Measurements from ENCODE around the gene ATG14.

Gene ATG14

GRCh38 chr14:55351111-55351510 lies 60.5 kb downstream of the ATG14 start:
- Histone ChIP-seq H3K36me3 (peaks cover 36% of the 10 kb centered on the region), H3K9me3 (no peaks in the 10 kb centered on the region), H3K4me1 (ENCODE audit: control insufficient read depth in 1 of 2, insufficient read depth in 1 of 2, low read depth in 1 of 2, low read length in 1 of 2) (no peaks in the 10 kb centered on the region), H3K27ac (no peak overlapping the region), H3K27me3 (no peaks in the 10 kb centered on the region), H3K4me3 (ENCODE audit: low read depth in 1 of 2, low read length in 1 of 2) (no peak overlapping the region)
- no peak for TF ChIP-seq CTCF (IDR thresholded peaks at IDR 0.05)

DNA sequence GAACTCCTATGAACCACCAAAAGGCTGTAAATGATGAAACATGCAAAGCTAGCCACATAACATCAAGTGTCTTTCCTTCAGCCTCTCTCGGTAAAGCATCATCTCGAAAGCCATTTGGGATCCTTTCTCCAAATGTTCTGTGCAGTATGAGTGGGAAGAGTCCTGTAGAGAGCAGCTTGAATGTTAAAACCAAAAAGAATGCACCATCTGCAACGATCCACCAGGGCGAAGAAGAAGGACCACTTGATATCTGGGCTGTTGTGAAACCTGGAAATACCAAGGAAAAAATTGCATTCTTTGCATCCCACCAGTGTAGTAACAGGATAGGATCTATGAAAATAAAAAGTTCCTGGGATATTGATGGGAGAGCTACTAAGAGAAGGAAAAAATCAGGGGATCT lies 61.2 kb downstream of the ATG14 start:
- Histone ChIP-seq H3K4me3 (ENCODE audit: low read depth in 1 of 2, low read length in 1 of 2) (no peak overlapping the region), H3K36me3 (peaks cover 33% of the 10 kb centered on the region), H3K27me3 (no peaks in the 10 kb centered on the region), H3K27ac (no peak overlapping the region), H3K4me1 (ENCODE audit: control insufficient read depth in 1 of 2, insufficient read depth in 1 of 2, low read depth in 1 of 2, low read length in 1 of 2) (no peaks in the 10 kb centered on the region), H3K9me3 (no peaks in the 10 kb centered on the region)
- TF ChIP-seq CTCF (IDR thresholded peaks at IDR 0.05) = no peak

- Histone ChIP-seq H3K36me3 (peaks cover 26% of the 10 kb centered on the region), H3K27ac (no peak overlapping the region), H3K4me1 (ENCODE audit: control insufficient read depth in 1 of 2, insufficient read depth in 1 of 2, low read depth in 1 of 2, low read length in 1 of 2) (no peaks in the 10 kb centered on the region), H3K27me3 (no peaks in the 10 kb centered on the region), H3K4me3 (ENCODE audit: low read depth in 1 of 2, low read length in 1 of 2) (no peak overlapping the region), H3K9me3 (no peaks in the 10 kb centered on the region)
- no peak for TF ChIP-seq CTCF (IDR thresholded peaks at IDR 0.05)
These were observed 62.1 kb downstream of the ATG14 start for GRCh38 chr14:55349565-55349964.

- Histone ChIP-seq H3K27ac (no peak overlapping the region), H3K9me3 (no peaks in the 10 kb centered on the region), H3K4me3 (ENCODE audit: low read depth in 1 of 2, low read length in 1 of 2) (no peak overlapping the region), H3K36me3 (peaks cover 26% of the 10 kb centered on the region), H3K4me1 (ENCODE audit: control insufficient read depth in 1 of 2, insufficient read depth in 1 of 2, low read depth in 1 of 2, low read length in 1 of 2) (no peaks in the 10 kb centered on the region), H3K27me3 (no peaks in the 10 kb centered on the region)
- no peak for TF ChIP-seq CTCF (IDR thresholded peaks at IDR 0.05)
These were observed 62.7 kb downstream of the ATG14 start for GRCh38 chr14:55348766-55349453.

DNA sequence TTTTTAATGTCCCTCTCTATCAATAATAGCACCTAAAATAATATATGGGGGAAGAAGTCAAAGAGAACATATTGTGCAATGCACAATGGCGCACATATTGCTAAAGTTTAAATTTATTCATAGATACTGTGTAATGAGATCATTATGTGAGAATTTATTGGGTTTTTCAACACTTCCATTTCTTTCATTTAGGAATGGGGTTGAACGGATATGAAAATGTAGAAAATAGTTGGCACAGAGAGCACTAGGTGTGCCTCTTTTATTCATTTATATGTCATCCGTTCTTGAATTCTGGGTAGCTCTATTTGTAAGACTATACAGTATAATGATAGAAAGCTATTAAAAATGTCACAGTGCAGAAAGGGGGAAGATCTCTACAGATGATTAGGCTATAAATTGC lies 63.9 kb downstream of the ATG14 start:
- H3K4me3 ChIP-seq (ENCODE audit: low read depth in 1 of 2, low read length in 1 of 2) = no peak overlapping the region
- peaks cover 26% of the 10 kb centered on the region for H3K36me3 ChIP-seq
- no peak for TF ChIP-seq CTCF (IDR thresholded peaks at IDR 0.05)

More for the DNA sequence above, 63.9 kb downstream of the ATG14 start:
- Histone ChIP-seq H3K27me3 (no peaks in the 10 kb centered on the region), H3K27ac (no peak overlapping the region), H3K9me3 (no peaks in the 10 kb centered on the region), H3K4me1 (ENCODE audit: control insufficient read depth in 1 of 2, insufficient read depth in 1 of 2, low read depth in 1 of 2, low read length in 1 of 2) (no peaks in the 10 kb centered on the region)
